ENCODE measurements around the gene NOC4L.

NOC4L gene

DNA sequence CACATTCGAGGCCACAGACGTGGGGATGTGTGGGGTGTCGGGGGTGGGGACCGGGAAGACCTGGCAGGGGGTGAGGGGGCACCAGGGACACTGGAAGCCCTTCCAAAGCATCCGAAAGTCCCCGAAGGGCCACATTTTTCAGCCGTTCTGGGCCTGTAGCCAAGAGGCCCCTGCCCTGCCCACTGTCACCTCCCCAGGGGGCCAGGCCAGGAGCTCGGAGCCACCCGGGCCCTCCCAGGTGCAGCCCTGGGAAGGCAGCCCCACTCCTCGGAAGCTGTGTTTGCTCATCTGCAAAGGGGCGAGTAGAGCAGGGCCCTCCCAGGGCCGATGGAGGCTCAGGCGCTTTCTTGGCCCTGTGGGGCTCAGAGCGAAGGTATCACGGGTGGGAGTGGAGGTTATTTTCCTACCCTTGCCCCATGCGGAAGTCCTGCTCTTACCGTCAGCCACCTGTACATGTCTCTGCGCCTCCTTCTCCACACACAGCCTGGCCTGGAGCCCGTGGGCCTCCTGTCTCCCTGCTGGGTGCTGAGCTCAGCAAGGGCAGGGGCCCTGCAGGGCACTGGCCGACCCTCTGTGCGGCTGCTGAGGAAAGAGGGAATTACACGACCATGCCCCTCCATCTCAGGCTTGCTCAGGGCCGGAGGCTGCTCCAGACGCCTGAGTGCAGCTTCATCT lies 27.2 kb downstream of the NOC4L start:
- DNase-seq: no peak

DNA sequence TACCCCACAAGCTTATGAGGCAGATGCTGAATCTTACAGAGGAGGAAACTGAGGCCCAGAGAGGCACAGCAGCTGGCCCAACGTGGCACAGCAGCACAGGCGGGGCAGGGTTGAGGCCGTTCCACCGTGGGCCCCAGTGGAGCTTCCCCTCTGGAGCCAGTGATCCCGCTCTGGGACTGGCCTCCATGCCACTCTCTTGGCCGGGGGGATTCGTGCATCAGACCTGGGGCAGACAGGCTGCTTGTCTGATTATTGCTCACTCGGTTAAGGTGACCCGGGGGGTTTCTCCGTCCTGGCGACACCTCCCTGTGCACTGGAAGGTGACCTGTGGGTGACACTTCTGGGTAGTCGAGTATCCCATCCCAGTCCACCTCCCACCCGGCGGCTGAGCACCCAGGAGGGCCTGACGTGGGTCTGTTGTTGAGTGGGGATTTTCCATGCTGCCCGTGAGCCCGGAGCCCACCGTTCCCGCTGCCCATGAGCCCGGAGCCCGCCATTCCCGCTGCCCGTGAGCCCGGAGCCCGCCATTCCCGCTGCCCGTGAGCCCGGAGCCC lies 27.8 kb downstream of the NOC4L start:
- no peak for DNase-seq

DNA sequence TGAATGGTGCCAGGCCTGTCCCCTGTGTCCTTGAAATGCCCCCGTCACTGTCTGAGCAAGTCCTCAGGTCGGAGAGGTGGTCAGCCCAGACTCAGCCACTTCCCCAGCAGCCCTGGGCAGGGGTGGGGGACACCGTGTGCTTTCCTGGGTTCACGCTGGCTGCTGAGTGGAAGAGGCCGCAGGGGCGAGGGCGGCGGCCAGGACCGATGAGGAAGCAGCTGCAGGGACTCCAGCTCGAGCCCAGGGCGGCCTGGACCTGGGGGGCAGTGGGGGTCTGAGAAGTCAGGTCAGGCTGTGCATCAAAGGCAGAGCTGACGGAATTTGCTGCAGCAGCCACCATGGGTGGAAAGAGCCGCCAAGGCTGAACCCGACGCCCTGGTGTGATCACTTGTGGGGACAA lies 28.4 kb downstream of the NOC4L start:
- DNase-seq: no peak

DNA sequence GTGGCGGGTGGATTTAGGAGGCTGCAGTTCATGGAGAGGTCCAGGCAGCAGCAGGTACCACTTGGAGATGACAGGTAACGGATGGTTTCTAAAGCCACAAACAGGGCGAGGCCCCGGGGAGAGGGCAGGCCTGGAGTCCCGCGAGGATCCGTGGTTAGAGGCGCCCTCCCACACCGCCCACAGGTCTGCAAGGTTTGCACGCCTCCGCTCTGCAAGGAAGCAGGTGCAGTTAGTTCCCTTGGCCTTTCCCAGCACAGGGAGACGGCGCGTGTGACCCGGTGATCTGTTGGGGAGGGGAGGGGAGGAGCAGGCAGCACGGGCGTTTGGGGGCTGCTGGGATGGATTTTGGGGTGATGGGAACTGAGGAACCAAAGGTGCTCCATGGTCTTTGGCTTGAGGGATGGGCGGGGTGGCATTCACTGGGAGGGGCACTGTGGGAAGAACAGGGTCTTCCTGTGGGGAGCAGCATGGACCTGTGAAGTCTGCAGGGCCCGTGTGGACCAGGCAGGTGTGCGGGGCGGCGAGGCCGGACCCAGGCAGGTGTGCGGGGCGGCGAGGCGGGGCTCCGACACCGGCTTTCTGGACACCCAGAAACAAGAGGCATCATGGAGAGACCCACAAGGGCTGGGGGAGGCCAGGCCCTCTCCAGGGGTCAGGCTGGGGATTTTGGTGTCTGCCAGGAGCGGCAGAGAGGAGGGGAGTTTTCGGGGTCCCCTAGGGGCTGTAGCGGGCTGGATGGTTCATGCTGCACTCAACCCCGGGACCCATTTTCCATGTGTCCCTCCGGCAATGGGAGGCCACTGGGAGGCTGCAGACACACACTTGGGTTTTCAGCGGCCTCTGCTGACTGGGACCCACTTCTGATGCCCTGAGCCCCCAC lies 29.1 kb downstream of the NOC4L start:
- DNase-seq: no peak

DNA sequence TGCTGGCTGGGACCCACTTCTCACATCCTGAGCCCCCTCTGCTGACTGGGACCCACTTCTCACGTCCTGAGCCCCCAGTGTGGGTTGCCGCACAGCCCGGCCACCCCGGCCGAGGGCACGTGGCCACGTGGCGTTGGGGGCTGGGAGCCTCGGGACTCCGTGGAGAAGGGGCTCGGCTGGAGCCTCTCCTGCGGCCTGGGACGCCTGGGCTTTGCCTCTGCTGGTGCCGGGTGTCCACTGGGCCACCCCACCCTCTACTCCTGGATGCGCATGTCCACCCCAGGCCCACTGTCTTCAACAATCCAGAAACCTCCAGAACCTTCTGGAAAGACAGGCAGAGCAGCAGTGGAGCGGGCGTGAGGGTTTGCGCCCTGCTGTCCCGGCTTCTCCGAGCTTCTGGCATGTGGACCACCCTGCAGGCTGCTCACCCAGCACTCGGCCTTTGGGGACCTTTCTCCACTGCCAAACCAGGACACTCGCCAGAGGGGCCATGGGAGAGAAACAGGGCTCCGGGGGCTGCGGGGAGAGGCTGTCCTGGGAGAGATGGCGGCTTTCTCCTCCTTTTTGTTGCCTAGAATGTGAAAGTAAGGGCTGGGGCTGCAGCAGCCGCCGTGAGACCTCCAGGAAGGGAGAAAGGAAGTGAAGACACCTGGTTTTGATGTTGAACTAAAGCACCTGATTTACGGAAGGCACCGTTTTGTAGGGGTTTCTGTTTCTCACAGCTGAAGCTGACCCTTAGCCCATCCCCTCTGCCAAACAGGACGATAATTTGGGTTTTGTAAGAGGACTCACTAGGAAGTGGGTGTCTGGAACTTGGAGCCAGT lies 30.0 kb downstream of the NOC4L start:
- no peak for DNase-seq

DNA sequence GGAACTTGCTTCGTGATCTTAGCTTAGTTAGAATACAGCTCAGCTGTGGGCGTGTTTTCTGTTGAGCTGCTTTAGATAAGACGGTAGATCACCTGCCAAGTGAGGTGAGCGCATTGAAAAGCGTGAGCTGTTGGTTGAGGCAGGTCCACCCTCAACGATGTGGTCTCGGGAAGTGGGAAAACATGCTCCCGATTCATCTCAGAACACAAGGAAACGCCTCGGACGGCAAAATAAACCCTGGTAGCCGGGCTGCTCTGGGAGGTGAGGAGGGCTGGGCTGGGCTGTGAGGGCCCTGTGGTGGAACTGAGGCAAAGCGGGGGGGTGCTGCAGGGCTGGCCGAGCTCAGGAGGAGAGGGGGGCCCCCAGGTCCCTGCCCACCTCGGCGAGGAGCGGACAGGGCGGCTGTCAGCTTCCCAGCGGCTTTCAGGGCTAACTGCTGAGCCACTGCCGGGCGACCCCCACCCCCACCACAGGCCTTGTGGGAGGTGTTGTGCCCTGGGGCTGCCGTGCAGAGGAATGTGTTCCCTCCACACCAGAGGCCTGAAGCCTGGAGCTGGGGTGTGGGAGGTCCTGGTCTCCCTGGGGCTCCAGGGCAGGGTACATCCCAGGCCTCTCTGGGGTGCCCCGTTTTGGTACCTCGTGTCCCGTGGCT lies 30.7 kb downstream of the NOC4L start:
- no peak for DNase-seq

DNA sequence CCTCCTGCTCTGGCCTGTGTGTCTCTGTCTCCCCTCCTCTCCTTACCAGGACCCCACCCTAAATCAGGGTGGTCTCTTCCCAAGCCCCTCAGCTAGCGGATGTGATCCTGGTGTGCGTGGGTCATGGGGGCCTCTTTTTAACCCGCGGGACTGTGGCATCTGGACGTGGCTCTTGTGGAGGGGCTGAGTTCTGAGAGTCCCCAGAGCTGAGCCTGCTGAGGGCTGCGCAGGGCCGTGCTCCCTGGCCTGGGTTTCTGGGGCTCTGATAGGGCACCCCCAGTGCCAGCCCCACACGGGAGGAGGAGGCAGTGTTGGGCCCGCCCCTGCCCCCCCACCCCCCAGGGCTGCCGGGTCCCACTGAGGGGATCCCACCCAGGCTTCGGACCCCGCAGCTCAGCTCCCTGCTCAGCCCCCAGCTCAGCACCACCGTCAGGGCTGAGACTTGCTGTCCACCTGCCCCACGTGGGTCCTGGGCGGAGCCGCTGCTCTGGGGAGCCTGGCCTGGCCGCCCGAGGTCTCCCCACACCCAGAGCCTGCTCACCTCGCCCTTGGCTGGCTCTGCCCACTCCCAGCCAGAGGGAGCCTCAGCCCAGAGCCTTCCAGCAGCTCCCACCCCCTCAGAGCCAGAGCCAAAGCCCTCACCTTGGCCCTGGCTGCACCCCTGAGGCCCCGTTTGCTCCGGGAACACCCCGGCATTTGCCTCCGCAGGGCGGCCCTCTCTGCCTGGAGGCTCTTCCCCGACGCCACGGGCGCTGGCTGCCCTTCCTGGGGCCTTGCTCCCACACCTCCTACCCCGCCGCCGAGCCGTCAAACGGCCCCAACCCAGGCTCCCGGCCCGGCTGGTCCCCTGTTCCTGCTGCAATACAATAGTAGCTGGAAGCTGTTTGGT lies 31.5 kb downstream of the NOC4L start:
- no peak for DNase-seq

DNA sequence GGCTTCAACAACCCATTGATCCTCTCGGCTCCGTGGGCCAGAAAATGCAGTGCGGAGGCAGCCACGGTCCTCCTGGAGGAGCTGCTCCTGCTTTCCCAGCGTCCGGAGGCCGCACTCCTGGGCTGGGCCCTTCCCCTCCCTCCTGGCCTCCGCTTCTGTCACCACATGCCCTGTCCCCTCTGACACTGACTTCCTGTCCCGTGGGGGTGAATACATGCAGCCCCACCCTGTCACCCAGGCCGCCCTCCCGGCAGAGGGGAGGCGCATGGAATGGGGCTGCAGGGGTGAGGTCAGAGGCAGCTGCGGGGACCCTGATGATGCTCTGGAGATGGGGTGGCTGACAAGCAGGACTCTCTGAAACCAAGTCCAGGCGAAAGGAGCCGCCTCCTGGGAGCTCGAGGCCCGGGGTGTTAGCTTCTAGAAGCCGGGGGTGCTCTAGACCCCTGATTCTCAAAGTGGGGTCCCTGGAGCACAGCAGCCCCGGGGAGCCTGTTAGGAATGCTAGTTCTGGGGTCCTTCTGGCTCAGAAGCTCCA lies 32.2 kb downstream of the NOC4L start:
- no peak for DNase-seq

DNA sequence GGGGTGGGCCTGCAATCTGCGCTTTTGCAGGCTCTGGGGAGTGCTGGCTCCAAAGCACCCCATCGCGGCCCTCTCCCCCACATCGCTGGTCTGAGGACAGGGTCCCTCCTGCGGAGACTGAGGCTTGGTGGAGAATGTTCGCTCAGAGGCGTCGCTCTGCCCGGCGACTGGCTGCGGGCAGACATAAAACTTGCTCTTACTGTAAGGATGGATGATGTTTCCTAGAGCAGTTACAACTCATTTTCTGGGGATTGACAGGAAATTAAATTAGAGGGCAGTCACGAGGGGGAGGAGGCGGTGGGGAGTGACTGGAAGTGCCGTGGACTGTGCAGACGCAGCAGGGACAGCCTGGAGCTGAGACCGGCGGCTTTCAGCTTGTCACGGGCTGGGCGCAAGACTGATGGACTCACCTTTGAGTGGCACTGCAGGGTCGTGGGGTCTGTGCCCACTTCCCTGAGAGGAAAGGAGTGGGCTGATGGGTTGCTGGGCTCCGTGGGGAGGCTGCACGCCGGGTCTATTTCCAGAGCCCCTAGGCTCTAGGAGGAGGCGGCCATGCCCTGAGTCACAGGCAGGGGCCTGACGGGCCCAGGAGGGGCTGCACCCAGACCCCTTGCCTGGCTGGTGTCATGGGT lies 32.8 kb downstream of the NOC4L start:
- DNase-seq: no peak

DNA sequence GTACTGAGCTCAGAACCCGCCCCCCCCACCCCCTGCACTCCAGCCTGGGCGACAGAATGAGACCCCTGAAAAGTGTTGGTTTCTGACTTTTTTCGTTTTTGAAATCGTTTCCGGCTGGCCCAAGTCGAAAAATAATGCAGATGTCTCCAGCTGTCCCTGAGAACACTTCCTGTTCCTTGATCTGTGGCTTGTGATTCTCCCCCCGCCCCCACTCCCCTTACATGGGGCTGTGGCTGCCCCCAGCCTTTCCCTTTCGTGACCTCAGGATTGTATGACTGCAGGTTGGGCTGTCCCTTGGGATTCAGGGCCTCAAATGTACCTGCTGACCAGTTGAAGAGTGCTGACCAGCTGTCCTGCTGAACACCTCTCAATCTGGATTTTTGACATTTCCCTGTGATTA lies 34.1 kb downstream of the NOC4L start:
- DNase-seq: no peak

DNA sequence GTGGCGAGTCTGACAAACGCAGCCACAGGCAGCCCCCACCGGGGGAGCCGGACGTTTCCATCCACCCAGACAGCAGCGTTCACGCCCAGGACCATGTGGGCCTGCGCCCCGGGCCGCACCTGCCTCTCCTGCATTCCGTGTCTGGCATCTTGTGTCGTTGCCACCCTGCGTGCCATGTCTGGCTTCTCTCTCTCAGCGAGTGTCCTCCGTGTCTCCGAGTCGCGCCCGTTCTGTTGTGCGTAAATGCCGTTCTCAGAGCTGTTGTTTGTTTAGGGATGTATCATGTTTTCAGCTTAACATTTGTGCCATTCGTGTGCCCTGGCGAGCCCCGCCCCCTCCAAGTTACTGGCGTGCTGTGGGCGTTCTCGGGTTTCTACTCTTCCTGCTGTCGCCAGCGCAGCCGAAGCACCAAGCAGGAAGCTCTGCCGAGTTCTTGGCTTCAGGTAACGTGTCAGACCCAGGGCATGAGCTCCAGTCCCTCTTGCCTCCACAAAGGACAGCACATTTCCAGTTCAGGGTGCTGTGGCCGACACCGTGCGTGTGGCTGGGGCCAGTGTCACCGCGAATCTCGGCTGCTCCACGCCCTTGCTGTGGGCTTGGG lies 34.6 kb downstream of the NOC4L start:
- peak; percentile 21 for DNase-seq

DNA sequence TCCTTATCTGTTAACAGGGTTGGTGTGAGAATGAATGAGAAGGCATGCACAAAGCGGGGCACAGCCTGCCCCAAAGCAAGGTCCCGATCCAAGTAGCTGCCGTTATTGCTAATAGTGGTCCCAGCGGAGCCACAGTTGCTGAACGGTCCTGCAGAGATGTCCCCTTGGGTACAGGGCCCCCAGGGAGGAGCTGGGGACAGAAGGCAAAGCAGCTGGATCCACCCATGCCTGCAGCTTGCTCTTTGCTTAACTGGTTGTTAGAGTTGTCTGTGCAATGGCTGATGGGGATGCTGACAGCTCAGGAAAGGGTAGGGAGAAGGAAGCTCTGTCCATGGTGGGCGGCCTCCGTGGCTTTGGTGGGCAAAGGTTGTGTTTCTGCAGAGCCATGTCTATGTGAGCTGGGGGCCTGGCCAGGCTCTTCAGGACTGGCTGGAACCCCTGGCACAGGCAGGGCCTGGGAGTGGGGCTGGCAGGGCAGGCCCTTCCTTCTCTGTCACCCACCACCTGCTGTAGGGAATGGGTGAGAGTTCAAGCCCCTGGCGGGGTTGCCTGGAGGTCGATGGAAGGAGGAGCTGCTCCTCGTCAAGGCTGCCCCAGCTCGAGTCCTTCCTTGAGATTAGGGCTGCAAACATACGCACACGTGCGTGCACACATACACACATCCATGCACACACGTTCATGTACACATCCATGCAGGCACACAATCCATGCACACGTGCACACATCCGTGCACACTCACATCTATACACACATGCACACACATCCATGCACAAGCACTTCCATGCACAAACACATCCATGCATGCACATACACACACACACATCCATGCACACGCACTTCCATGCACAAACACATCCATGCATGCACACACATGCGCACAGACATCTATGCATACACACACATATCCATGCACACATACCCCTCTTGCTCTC lies 35.4 kb downstream of the NOC4L start:
- DNase-seq: no peak

DNA sequence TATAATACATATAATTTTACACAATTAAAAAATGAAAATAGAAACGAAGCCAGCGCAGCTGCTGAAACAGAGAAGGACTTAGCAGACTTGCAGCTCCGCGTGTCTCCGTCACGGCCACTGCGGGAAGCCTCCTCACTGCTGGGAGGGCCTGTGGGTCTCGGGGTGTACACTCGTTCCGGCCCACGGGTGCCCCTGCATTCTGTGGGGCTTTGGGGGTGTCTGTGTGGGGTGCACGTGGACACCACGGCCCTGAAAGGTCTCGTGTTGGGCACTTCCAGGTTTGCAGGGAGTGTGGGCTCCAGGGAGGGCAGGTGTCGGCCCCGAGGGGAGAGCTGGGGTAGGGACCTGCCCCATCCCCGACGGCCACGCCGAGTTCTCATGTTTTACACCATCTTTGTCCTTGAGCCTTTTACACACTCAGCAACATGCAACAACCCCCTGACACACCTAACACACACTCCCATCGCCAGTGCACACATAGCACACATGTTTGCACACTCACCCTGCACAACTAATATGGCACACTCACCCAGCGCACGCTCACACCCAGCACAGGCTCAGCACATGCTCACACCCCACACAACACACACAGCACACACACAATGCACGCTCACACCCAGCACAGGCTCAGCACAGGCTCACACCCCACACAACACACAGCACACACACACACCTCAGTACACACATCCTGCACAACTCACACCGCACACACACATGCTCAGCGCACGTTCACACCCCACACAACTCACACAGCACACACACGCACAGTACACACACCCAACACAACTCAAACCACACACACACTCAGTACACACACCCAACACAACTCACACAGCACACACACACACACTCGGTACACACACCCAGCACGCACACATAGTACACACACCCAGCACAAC lies 36.6 kb downstream of the NOC4L start:
- DNase-seq: no peak

DNA sequence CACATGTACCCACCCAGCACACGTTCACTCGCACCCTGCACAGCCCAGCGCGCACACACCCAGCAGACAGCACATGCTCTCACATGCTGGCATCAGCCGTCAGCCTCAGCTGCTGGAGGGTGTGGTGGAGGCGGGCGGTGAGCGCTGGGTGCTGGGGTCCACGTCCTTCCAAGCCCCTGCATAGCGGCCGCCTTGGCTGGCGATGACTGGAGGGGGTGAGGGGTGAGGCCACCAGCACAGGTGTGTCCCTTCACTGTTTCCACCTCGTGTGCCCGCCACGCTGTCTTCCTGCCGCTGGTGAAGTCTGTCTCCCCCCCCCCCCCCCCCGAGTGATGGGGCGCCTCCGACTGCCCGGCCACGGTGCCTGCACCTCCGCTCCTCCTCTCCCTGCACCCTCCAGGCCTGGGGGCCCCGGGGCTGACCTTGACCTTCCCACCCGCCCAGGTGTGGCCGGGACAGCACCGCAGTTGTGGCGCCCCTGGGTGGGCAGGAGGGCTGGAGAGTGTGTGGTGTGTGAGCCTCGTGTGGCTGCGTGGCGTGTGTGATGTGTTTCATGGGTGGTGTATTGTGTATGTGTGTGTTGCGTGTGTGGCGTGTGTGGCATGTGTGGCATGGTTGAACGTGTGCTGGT lies 37.4 kb downstream of the NOC4L start:
- DNase-seq: no peak

DNA sequence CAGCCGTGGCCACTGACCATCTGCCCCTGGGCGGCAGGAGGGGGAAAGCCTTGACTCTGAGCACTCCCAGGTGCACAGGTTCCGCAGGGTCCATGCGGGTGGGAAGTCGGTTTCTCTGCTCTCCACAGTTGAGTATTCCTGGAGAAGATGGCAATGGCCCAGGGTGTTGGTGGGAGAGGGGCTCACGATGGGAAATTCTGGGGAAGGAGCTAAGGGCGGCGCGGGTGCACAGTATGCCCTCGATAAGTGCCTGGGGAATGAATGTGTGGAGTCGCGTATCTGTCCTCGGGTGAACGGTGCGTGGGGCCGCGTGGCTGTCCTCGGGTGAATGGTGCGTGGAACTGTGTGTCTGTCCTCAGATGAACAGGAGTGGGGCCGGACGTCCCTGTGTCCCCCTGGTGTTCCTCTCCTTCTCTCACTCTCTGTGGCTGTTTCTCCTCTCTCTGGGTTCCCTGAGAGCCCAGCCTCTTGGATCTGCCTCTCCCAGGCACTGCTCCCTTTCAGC lies 38.0 kb downstream of the NOC4L start:
- DNase-seq: no peak

DNA sequence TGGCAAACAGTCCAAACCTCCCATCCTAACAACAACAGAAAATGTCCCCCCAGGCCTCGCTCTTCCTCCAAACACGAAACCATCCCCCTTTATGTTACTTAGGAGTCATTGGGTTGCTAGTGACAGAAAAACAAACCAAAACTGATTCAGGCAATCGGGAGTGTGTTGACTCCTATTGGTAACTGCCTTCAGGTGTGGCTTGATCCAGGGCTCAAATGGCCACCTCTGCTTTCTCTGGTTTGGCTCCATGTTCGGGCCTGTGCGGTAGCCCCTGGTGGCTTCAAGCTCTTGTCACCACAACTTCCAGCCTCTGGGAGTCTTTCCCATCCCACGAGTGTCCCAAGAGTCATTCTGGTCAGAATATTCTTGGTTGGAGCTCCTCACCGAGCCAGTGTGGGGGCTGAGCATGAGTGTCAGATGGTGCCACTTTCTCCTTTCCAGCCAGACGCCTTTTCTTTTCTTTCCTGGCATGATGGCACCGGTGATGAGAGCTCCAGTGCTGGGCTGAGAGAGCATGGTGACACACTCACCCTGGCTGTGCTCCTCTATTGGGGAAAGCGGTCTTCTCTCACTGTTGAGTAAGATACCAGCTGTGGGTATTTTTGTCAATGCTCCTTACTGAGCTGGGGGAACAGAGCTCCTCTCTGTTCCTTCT lies 38.6 kb downstream of the NOC4L start:
- no peak for DNase-seq

DNA sequence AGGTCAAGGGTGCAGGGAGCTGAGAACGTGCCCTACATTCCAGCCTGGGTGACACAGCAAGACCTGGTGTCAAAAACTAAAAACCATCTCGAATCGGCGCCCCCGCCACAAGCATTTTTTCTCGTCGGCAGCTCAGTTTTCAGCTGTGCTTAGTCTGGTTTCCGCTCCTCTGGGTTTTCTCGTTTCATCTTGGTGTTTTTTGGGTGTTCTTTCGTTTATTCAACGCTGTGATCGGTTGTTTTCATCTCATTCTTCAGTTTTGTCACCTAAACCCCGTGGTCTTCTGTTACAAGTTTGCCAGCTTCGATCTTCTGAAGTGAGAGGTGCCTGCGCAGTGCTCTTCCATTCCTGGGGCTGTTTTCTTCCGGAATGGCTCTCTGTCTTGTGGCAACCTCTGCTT lies 41.4 kb downstream of the NOC4L start:
- no peak for DNase-seq

Data from NCI-H2227 treated with DMSO at 0.1 percent for 48 hours (cell line).